Adrenal gland (tissue), 12 donors: ENCODE data around the gene DLGAP5. TPM values are rescaled to one million over a fixed set of nuclear protein-coding genes. Genes with fewer than 3 reads are reported as not detected.

Source experiments
- DNase-seq, 7 donors: peaks; one replicate each; pipeline ENCODE4 v3.0.0-alpha.2; 2019 to 2020
- H3K27ac ChIP-seq, 5 donors: fragments of 200-600 bp; sonication (generic) in 4 of 5; 1 replicate in 3 of 5; 2 replicates in 2 of 5; pipeline versions ENCODE4 v1.5.1 to v1.8.0; 2016 to 2020; ENCODE audit warnings: mild to moderate bottlenecking in 1 of 5
- H3K27me3 ChIP-seq: fragments of 200-600 bp; 2 replicates; pipeline ENCODE4 v1.8.0; 2021
- H3K36me3 ChIP-seq, 2 donors: fragments of 200-600 bp; replicated peaks in 1 of 2; 1 replicate in 1 of 2; 2 replicates in 1 of 2; pipeline versions ENCODE4 v1.5.1 to v1.8.0; 2018 to 2022
- H3K4me1 ChIP-seq, 2 donors: fragments of 200-600 bp; replicated peaks in 1 of 2; 1 replicate in 1 of 2; 2 replicates in 1 of 2; pipeline versions ENCODE4 v1.5.1 to v1.8.0; 2018 to 2021
- H3K4me3 ChIP-seq, 4 donors: fragments of 200-600 bp; sonication (generic) in 3 of 4; one replicate each; pipeline ENCODE4 v1.5.1; 2016 to 2018
- H3K9me3 ChIP-seq, 3 donors: fragments of 200-600 bp; sonication (generic) in 1 of 3; replicated peaks in 1 of 3; 1 replicate in 2 of 3; 2 replicates in 1 of 3; pipeline versions ENCODE4 v1.5.1 to v1.8.0; 2016 to 2021
- POLR2A ChIP-seq, 2 donors: fragments of 450-650 bp; IDR thresholded peaks; one replicate each; pipeline ENCODE4 v1.6.1; 2017; ENCODE audit warnings: antibody characterized with exemption in 2 of 2, mild to moderate bottlenecking in 2 of 2, moderate library complexity in 1 of 2
- WGBS, 4 donors: extraction: QIAGEN DNeasy Blood & Tissue Kit in 2 of 4; methylation state at CpG; one replicate each; pipeline versions ENCODE4 v1.1.5 to v1.1.7; 2013 to 2017; 5-methylcytosine and 5-hydroxymethylcytosine counted together
- intact Hi-C, 2 donors: fragments of 100-400 bp; cut with DNase I; formaldehyde crosslinking; loops; one replicate each; pipeline versions ENCODE4 v1.14.1 to v1.15.0; 2022 to 2023
- polyA plus RNA-seq, 3 donors: library from polyadenylated mRNA; stranded (reverse); fragments of 200-250 nt in 2 of 3; fragments of 350-450 nt in 1 of 3; fragmentation: Illumina TruSeq in 1 of 3; extraction: RNeasy Lipid Tissue Mini Kit (QIAGEN cat#74804) in 1 of 3; gene quantifications; one replicate each; pipeline ENCODE4 v1.2.3, GENCODE V29; 2013 to 2014
- total RNA-seq, 9 donors: library from RNA; depleted of rRNA in 4 of 9; stranded (reverse); fragments of >200 nt in 4 of 9; fragments of 120-200 nt in 1 of 9; fragmentation: NEBNext Ultra II Directional in 1 of 9; extraction: Animal tissue kit (Norgen Biotek cat#: 25700) in 1 of 9; gene quantifications; one replicate each; pipeline versions ENCODE4 v1.1.0 to v1.2.4, GENCODE V29; 2013 to 2023
- TF ChIP-seq, protein P1 (sequence below), 6 experiments: fragments of 450-650 bp in 4 of 6; fragments of 200-600 bp in 2 of 6; sonication (generic) in 1 of 6; IDR thresholded peaks; 1 replicate in 5 of 6; 2 replicates in 1 of 6; pipeline versions ENCODE4 v1.5.1 to v1.8.0; 2016 to 2021; ENCODE audit warnings: antibody characterized with exemption in 6 of 6, mild to moderate bottlenecking in 2 of 6, moderate library complexity in 1 of 6
- donor health status: healthy with polysubstance abuse.
- donor health status: Bipolar disorder and iron deficiency.
- donor health status: DM: yes; HTN: yes; CAD: no.
- donor health status: DM: no; HTN: no; CAD: no.
- donor health status: DM: no; HTN: no; CAD: no.
- donor health status: DM: yes; HTN: yes; CAD: no.

The DLGAP5 gene
- total and polyA plus RNA-seq, 12 donors: 0.03 to 12.5 (median 0.99) TPM; not detected in 2

DNA sequence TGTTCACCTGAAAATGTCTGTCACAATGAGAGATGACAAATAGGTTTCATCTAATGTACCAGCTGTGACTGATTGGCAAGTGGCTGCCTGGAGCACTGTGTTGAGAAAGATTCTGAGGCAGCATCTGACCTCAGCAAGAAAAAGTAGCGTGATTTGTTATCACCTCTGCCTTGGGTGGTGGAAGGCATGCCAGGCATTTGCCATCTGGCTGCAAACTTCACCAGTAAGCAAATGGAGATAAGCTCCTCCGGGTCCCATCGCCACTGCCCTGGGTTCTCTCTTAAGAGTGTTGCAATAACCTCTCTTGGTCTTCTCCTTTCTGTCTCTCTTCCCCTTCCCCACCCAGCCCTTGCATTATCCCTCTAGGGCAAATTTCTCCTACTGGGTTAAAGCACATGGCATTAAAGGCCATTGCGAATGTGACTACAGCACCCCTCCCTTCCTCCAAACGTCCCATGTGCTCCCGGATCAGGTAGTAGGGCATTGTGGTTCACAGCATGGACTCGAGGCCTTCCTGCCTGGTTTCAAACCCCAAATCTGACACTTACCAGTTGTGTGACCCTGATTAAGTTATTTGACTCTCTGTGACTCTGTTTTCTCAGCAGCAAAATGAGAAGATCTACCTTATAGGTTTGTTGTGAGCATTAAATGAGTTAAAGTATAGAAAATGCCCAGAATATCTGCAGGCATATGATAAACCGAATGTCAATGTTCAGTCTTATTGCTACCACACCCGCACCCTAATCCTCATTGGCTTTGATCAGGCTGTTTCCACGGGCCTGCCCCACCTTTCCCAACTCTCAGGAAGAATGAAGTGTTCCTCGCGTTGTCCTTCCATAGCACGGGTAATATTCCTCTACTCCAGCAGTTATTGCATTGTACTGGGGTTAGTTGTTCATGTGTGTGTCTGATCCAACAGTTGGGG is 70.6 kb downstream of the DLGAP5 start:
- no peak overlapping the region for H3K4me3 ChIP-seq
- DNase-seq: peak in 1 of 7 donors; percentile 46
- H3K27me3 ChIP-seq: no peaks in the 10 kb centered on the region
- H3K4me1 ChIP-seq: peaks cover 8 to 36% of the 10 kb centered on the region in 2 donors
- WGBS, 4 donors: 81 to 86% (median 83%) methylated on average over 13 of the region's 13 CpGs
- H3K9me3 ChIP-seq: no peaks in the 10 kb centered on the region
- H3K36me3 ChIP-seq: no peaks in the 10 kb centered on the region
- TF ChIP-seq, protein P1, sequence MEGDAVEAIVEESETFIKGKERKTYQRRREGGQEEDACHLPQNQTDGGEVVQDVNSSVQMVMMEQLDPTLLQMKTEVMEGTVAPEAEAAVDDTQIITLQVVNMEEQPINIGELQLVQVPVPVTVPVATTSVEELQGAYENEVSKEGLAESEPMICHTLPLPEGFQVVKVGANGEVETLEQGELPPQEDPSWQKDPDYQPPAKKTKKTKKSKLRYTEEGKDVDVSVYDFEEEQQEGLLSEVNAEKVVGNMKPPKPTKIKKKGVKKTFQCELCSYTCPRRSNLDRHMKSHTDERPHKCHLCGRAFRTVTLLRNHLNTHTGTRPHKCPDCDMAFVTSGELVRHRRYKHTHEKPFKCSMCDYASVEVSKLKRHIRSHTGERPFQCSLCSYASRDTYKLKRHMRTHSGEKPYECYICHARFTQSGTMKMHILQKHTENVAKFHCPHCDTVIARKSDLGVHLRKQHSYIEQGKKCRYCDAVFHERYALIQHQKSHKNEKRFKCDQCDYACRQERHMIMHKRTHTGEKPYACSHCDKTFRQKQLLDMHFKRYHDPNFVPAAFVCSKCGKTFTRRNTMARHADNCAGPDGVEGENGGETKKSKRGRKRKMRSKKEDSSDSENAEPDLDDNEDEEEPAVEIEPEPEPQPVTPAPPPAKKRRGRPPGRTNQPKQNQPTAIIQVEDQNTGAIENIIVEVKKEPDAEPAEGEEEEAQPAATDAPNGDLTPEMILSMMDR (IDR thresholded peaks at IDR 0.05): no peak
- TF ChIP-seq POLR2A (IDR thresholded peaks at IDR 0.05): no peak
- no peak overlapping the region for H3K27ac ChIP-seq
- intact Hi-C loops: no loop called here

- TF ChIP-seq, protein P1 (IDR thresholded peaks at IDR 0.05): no peak
- TF ChIP-seq POLR2A (IDR thresholded peaks at IDR 0.05): no peak
- Histone ChIP-seq H3K4me1 (peaks cover 8 to 38% of the 10 kb centered on the region in 2 donors), H3K27me3 (no peaks in the 10 kb centered on the region), H3K4me3 (no peak overlapping the region), H3K9me3 (no peaks in the 10 kb centered on the region), H3K36me3 (no peaks in the 10 kb centered on the region), H3K27ac (peak overlapping the region in 4 of 5 donors; percentile 13 to 65 (median 41))
- intact Hi-C loops: no loop called here
- WGBS, 4 donors: 51 to 64% (median 58%) methylated on average over 3 of the region's 3 CpGs
- DNase-seq: no peak
Measured at GRCh38 chr14:55118761-55119160, 72.6 kb downstream of the DLGAP5 start.

- peak overlapping the region in 4 of 5 donors; percentile 13 to 65 (median 41) for H3K27ac ChIP-seq
Measured at GRCh38 chr14:55117803-55118441, 73.5 kb downstream of the DLGAP5 start.

More at GRCh38 chr14:55117803-55118441, 73.5 kb downstream of the DLGAP5 start:
- H3K36me3 ChIP-seq: no peaks in the 10 kb centered on the region
- intact Hi-C loops: no loop called here
- H3K9me3 ChIP-seq: no peaks in the 10 kb centered on the region
- no peak overlapping the region for H3K4me3 ChIP-seq
- TF ChIP-seq, protein P1 (IDR thresholded peaks at IDR 0.05): no peak
- no peak for TF ChIP-seq POLR2A (IDR thresholded peaks at IDR 0.05)
- no peaks in the 10 kb centered on the region for H3K27me3 ChIP-seq
- WGBS, 4 donors: 68 to 90% (median 81%) methylated on average over 6 to 7 of the region's 7 CpGs
- peaks cover 5 to 35% of the 10 kb centered on the region in 2 donors for H3K4me1 ChIP-seq
- peak in 1 of 7 donors; percentile 22 for DNase-seq
